Thyroid gland (tissue), 4 donors: ENCODE data around the gene CCDC172. TPM values are rescaled to one million over a fixed set of nuclear protein-coding genes. Genes with fewer than 3 reads are reported as not detected.

Experiments
- DNase-seq, 2 donors: peaks; one replicate each; pipeline ENCODE4 v3.0.0-alpha.2; 2019
- H3K27ac ChIP-seq, 3 donors: fragments of 200-600 bp; sonication (generic); 1 replicate in 2 of 3; 2 replicates in 1 of 3; pipeline ENCODE4 v1.5.1; 2016 to 2019; ENCODE audit warnings: mild to moderate bottlenecking in 1 of 3, moderate library complexity in 1 of 3
- H3K27me3 ChIP-seq: fragments of 200-600 bp; sonication (generic); one replicate; pipeline ENCODE4 v1.5.1; 2019
- H3K36me3 ChIP-seq, 2 donors: fragments of 200-600 bp; sonication (generic); one replicate each; pipeline ENCODE4 v1.5.1; 2016 to 2019
- H3K4me1 ChIP-seq, 2 donors: fragments of 200-600 bp; sonication (generic); one replicate each; pipeline ENCODE4 v1.5.1; 2017 to 2019
- H3K4me3 ChIP-seq, 3 donors: fragments of 200-600 bp; sonication (generic); replicated peaks in 1 of 3; 1 replicate in 2 of 3; 2 replicates in 1 of 3; pipeline ENCODE4 v1.5.1; 2016; ENCODE audit warnings: mild to moderate bottlenecking in 1 of 3
- H3K9me3 ChIP-seq: fragments of 200-600 bp; sonication (generic); one replicate; pipeline ENCODE4 v1.5.1; 2017
- CTCF ChIP-seq, 6 experiments: fragments of 200-600 bp in 3 of 6; fragments of 450-650 bp in 3 of 6; sonication (generic) in 3 of 6; IDR thresholded peaks; one replicate each; pipeline ENCODE4 v1.5.1; 2016 to 2019; ENCODE audit warnings: antibody characterized with exemption in 6 of 6, mild to moderate bottlenecking in 2 of 6, inconsistent platforms in 1 of 6, moderate library complexity in 1 of 6
- POLR2A ChIP-seq, 2 donors: fragments of 450-650 bp; IDR thresholded peaks; one replicate each; pipeline ENCODE4 v1.6.1; 2017; ENCODE audit warnings: antibody characterized with exemption in 2 of 2, mild to moderate bottlenecking in 2 of 2, moderate library complexity in 1 of 2
- WGBS, 2 donors: methylation state at CpG; one replicate each; pipeline ENCODE4 v1.1.5; 2017; 5-methylcytosine and 5-hydroxymethylcytosine counted together
- intact Hi-C: fragments of 100-400 bp; cut with DNase I; formaldehyde crosslinking; loops from one replicate; pipeline ENCODE4 v1.15.1; 2023
- total RNA-seq, 4 donors: library from RNA; depleted of rRNA; stranded (reverse); fragments of >200 nt; gene quantifications; one replicate each; pipeline ENCODE4 v1.2.3, GENCODE V29; 2016

Gene CCDC172
- total RNA-seq, 4 donors from 2014 or later, result not detected

GRCh38 chr10:116298586-116298985, 25.7 kb upstream of the CCDC172 start:
- TF ChIP-seq POLR2A (IDR thresholded peaks at IDR 0.05) (no peak), CTCF (IDR thresholded peaks at IDR 0.05) (no peak)
- no peak for DNase-seq
- Histone ChIP-seq H3K4me1 (no peaks in the 10 kb centered on the region), H3K4me3 (no peak overlapping the region), H3K27ac (no peak overlapping the region), H3K27me3 (no peaks in the 10 kb centered on the region), H3K9me3 (no peaks in the 10 kb centered on the region), H3K36me3 (no peaks in the 10 kb centered on the region)
- WGBS, 2 donors, result 83 to 87% methylated on average over 3 of the region's 3 CpGs
- intact Hi-C loops, result no loop called here

GRCh38 chr10:116300542-116300941, 23.7 kb upstream of the CCDC172 start:
- Histone ChIP-seq H3K27ac (no peak overlapping the region), H3K9me3 (no peaks in the 10 kb centered on the region), H3K36me3 (no peaks in the 10 kb centered on the region), H3K4me3 (no peak overlapping the region), H3K27me3 (no peaks in the 10 kb centered on the region), H3K4me1 (no peaks in the 10 kb centered on the region)
- no peak for DNase-seq
- intact Hi-C loops, result no loop called here
- WGBS, 2 donors, result 61 to 81% methylated on average over 1 of the region's 1 CpG
- TF ChIP-seq CTCF (IDR thresholded peaks at IDR 0.05) (no peak), POLR2A (IDR thresholded peaks at IDR 0.05) (no peak)

GRCh38 chr10:116304923-116305322, 19.3 kb upstream of the CCDC172 start:
- WGBS, 2 donors, result 36 to 56% methylated on average over 1 of the region's 1 CpG
- intact Hi-C loops, result no loop called here
- DNase-seq, result no peak
- Histone ChIP-seq H3K4me1 (no peaks in the 10 kb centered on the region), H3K27me3 (no peaks in the 10 kb centered on the region), H3K4me3 (no peak overlapping the region), H3K27ac (no peak overlapping the region), H3K36me3 (no peaks in the 10 kb centered on the region), H3K9me3 (no peaks in the 10 kb centered on the region)
- TF ChIP-seq CTCF (IDR thresholded peaks at IDR 0.05) (no peak), POLR2A (IDR thresholded peaks at IDR 0.05) (no peak)

GRCh38 chr10:116306847-116307246, 17.4 kb upstream of the CCDC172 start:
- Histone ChIP-seq H3K9me3 (no peaks in the 10 kb centered on the region), H3K27me3 (no peaks in the 10 kb centered on the region), H3K4me1 (no peaks in the 10 kb centered on the region), H3K4me3 (no peak overlapping the region), H3K27ac (no peak overlapping the region), H3K36me3 (no peaks in the 10 kb centered on the region)
- 69 to 76% methylated on average over 2 of the region's 2 CpGs for WGBS, 2 donors
- intact Hi-C loops, result no loop called here
- no peak for DNase-seq
- no peak for TF ChIP-seq CTCF (IDR thresholded peaks at IDR 0.05)
- no peak for TF ChIP-seq POLR2A (IDR thresholded peaks at IDR 0.05)

- Histone ChIP-seq H3K9me3 (no peaks in the 10 kb centered on the region), H3K36me3 (no peaks in the 10 kb centered on the region), H3K4me1 (no peaks in the 10 kb centered on the region), H3K27ac (no peak overlapping the region), H3K4me3 (no peak overlapping the region), H3K27me3 (no peaks in the 10 kb centered on the region)
- TF ChIP-seq POLR2A (IDR thresholded peaks at IDR 0.05), result no peak
- TF ChIP-seq CTCF (IDR thresholded peaks at IDR 0.05), result no peak
- intact Hi-C loops, result no loop called here
- 65 to 76% methylated on average over 4 of the region's 4 CpGs for WGBS, 2 donors
- no peak for DNase-seq
These were observed 16.8 kb upstream of the CCDC172 start for GRCh38 chr10:116307455-116307854.
